C4-2B (cell line): ENCODE measurements around the gene DNAL4.

Experiments used
- H3K27ac ChIP-seq: fragments of 450-650 bp; 2 replicates; pipeline ENCODE4 v1.5.1; 2017
- ZFX ChIP-seq: fragments of 450-650 bp; IDR thresholded peaks from 2 replicates; pipeline ENCODE4 v1.6.1; 2017
- TF ChIP-seq, protein P1 (sequence below): fragments of 450-650 bp; conservative IDR thresholded peaks from 2 replicates; pipeline ENCODE4 v1.5.1; 2017; ENCODE audit warnings: mild to moderate bottlenecking

DNAL4 gene

GRCh38 chr22:38774496-38775166 is 19.3 kb downstream of the DNAL4 start:
- TF ChIP-seq, protein P1, sequence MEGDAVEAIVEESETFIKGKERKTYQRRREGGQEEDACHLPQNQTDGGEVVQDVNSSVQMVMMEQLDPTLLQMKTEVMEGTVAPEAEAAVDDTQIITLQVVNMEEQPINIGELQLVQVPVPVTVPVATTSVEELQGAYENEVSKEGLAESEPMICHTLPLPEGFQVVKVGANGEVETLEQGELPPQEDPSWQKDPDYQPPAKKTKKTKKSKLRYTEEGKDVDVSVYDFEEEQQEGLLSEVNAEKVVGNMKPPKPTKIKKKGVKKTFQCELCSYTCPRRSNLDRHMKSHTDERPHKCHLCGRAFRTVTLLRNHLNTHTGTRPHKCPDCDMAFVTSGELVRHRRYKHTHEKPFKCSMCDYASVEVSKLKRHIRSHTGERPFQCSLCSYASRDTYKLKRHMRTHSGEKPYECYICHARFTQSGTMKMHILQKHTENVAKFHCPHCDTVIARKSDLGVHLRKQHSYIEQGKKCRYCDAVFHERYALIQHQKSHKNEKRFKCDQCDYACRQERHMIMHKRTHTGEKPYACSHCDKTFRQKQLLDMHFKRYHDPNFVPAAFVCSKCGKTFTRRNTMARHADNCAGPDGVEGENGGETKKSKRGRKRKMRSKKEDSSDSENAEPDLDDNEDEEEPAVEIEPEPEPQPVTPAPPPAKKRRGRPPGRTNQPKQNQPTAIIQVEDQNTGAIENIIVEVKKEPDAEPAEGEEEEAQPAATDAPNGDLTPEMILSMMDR, result no peak
- no peak for TF ChIP-seq ZFX
- H3K27ac ChIP-seq, result no peak overlapping the region

DNA sequence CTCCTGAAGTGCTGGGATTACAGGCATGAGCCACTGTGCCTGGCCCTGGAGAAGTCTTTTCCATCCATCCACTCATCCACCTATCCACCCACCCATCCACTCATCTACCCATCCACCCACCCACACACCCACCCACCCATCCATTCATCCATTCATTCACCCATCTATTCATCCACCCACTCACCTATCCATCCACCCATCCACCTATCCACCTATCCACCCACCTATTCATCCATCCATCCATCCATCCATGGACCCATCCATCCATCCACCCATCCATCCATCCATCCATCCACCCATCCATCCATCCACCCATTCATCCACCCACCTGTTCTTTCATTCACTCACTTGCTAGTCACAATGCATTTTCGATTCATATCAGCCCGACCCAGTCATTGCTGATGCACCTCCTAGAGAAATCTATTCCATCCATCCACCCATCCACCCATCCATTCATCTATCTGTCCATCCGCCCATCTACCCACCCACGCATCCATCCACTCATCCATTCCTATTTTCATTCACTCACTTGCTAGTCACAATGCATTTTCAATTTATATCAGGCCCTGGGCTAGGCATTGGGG is 20.5 kb downstream of the DNAL4 start:
- TF ChIP-seq, protein P1, result no peak
- no peak for TF ChIP-seq ZFX
- no peak overlapping the region for H3K27ac ChIP-seq

DNA sequence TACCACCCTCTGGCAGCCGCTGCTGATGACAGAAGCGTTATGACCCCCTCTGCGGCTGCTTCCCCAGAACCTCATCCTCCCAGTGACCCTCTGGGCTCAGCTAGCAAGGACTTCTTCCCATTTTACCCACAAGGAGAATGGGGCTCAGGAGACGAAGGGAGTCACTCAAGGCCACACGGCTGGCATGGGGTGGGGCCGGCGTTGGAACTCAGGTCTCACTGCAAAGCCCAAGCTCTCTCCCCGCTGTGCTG is 21.4 kb downstream of the DNAL4 start:
- H3K27ac ChIP-seq, result no peak overlapping the region
- TF ChIP-seq, protein P1, result no peak
- no peak for TF ChIP-seq ZFX

GRCh38 chr22:38770257-38770949 is 23.5 kb downstream of the DNAL4 start:
- TF ChIP-seq ZFX, result no peak
- TF ChIP-seq, protein P1, result no peak
- H3K27ac ChIP-seq, result no peak overlapping the region

GRCh38 chr22:38768036-38768435 is 25.9 kb downstream of the DNAL4 start:
- H3K27ac ChIP-seq, result no peak overlapping the region
- TF ChIP-seq, protein P1, result no peak
- TF ChIP-seq ZFX, result no peak

DNA sequence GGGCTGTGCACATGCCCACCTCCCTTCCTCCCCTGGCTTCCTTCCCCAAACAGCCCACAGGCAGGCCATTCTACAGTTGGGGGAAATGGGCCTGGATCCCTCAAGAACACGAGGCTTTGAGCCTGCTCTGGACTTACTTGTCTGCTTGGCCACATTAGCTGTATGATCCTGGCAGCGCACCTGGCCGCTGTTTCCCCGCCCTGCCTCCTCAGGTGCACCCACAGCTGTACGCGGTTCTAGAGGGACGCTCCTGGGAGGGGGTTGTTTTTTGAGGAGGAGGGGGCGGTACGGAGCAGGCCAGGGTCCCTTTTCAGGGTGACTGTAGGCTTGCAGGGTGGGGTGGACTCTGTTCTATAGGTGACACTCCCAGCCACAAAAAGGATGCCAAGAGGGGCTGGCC is 26.6 kb downstream of the DNAL4 start:
- H3K27ac ChIP-seq, result no peak overlapping the region
- TF ChIP-seq ZFX, result no peak
- TF ChIP-seq, protein P1, result no peak

DNA sequence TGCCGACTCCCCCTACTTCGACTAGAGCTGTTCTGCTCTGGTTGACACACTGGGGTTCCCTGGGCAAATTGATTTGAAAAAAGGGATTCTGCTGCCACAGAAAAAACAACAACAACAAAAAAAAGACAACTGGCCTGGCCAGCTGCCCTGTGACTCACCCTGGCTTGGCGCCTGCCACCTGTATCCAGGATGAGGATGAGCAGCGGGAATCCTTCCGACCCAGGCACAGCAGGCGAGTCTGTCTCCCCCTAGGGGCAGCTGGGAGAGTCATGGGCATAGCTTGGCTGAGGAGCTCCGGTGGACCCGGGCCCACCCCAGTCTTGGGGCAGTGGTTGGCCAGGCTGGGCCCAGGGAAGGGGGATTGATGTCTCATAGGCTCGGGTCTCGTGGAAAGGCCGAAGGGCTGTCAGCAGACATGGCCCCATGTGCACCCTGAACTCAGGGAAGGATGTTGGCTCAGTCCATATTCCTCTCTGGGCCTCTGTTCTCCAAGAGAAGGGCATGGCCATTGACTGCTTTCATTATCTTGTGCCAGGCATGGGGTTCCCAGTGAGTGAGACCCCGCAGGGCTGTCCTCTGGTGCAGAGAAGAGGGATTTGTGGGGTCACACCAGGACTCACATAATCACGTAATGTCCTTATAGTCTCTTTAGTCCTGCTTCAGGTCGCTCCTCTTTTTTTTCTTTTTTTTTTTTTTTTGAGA is 27.7 kb downstream of the DNAL4 start:
- TF ChIP-seq ZFX, result no peak
- TF ChIP-seq, protein P1, result peak; percentile 99
- H3K27ac ChIP-seq, result peak overlapping the region; percentile 10; the same call in 1 of the 2 replicates
